Measurements from ENCODE around the gene INPP5A. TPM values are rescaled to one million over a fixed set of nuclear protein-coding genes. Genes with fewer than 3 reads are reported as not detected.
"Not testable (repeated sequence)": the region's sequence is repeated elsewhere in the genome, so short reads cannot be mapped to it uniquely, and the experiment has no call there.

Gene INPP5A
- total RNA-seq, 1 donor from 2014 or later, result 29.3 TPM

- no peak for DNase-seq
Observed at GRCh38 chr10:132550366-132551092, 12.9 kb downstream of the INPP5A start.

- DNase-seq, result no peak
Observed at GRCh38 chr10:132551093-132551807, 13.7 kb downstream of the INPP5A start.

- DNase-seq, result no peak
Observed at GRCh38 chr10:132551808-132552130, 14.2 kb downstream of the INPP5A start.

GRCh38 chr10:132552635-132553034 is 15.0 kb downstream of the INPP5A start:
- DNase-seq, result not testable (repeated sequence)

- not testable (repeated sequence) for DNase-seq
Observed at GRCh38 chr10:132553568-132553967, 16.0 kb downstream of the INPP5A start.

GRCh38 chr10:132554053-132554990 is 16.7 kb downstream of the INPP5A start:
- DNase-seq, result no peak

GRCh38 chr10:132554991-132555647 is 17.5 kb downstream of the INPP5A start:
- DNase-seq, result no peak

- DNase-seq, result no peak
Observed at GRCh38 chr10:132555648-132556575, 18.3 kb downstream of the INPP5A start.

GRCh38 chr10:132556994-132557441 is 19.4 kb downstream of the INPP5A start:
- DNase-seq, result no peak

- no peak for DNase-seq
Observed at GRCh38 chr10:132557696-132558515, 20.3 kb downstream of the INPP5A start.

- no peak for DNase-seq
Observed at GRCh38 chr10:132558516-132559413, 21.2 kb downstream of the INPP5A start.

- no peak for DNase-seq
Observed at GRCh38 chr10:132559538-132559937, 22.0 kb downstream of the INPP5A start.

GRCh38 chr10:132560241-132560731 is 22.7 kb downstream of the INPP5A start:
- DNase-seq, result no peak

GRCh38 chr10:132562177-132562915 is 24.8 kb downstream of the INPP5A start:
- DNase-seq, result no peak

GRCh38 chr10:132562916-132563456 is 25.4 kb downstream of the INPP5A start:
- no peak for DNase-seq

- no peak for DNase-seq
Observed at GRCh38 chr10:132563485-132564248, 26.1 kb downstream of the INPP5A start.

- DNase-seq, result no peak
Observed at GRCh38 chr10:132564249-132564605, 26.6 kb downstream of the INPP5A start.

All from occipital lobe (tissue), 2 donors.